K562 (cell line): ENCODE results near the gene TFCP2L1. TPM values are rescaled to one million over a fixed set of nuclear protein-coding genes. Genes with fewer than 3 reads are reported as not detected.

ENCODE experiments used
- ATAC-seq: fragments of 200-7000 bp; cut with Tn5 transposase; 3 replicates; pipeline ENCODE4 v1.9.1; 2020; ENCODE audit warnings: moderate library complexity
- BruUV-seq: library from RNA; stranded (reverse); fragments of 400-500 nt; replicated peaks from 2 replicates; lab custom pipeline; 2021; lab: Mats Ljungman, UMichigan
- CTCF ChIA-PET: fragments of 300-600 bp; formaldehyde crosslinking; extraction: SDS; loops from one replicate; lab custom pipeline; 2021; ENCODE audit warnings: low intra/inter-chr PET ratio; lab: Yijun Ruan, JAX
- POLR2A ChIA-PET: fragments of 300-600, 350-650 bp; sonication (Branson Sonifier 250); formaldehyde crosslinking; extraction: SDS; loops from one replicate; lab custom pipeline; 2021; ENCODE audit warnings: antibody characterized with exemption, inconsistent platforms; lab: Yijun Ruan, JAX
- DNase-seq, 4 experiments: peaks; one replicate each; pipeline versions ENCODE4 v3.0.0 to v3.0.0-alpha.2; 2011 to 2018; ENCODE audit warnings: low spot score in 3 of 4, mixed read lengths in 3 of 4; ENCODE audit errors: extremely low read depth in 1 of 4
- FAIRE-seq: peaks from 2 replicates; lab custom pipeline; 2011; peaks lifted over from hg19 to GRCh38; lab: Jason Lieb, UNC
- H2AFZ ChIP-seq: 2 replicates; pipeline ENCODE4 v1.6.0; 2011; ENCODE audit warnings: low read depth, low read length, control low read depth, inconsistent platforms
- H3K27ac ChIP-seq: fragments of 200-600 bp; 3 replicates; pipeline ENCODE4 v1.8.0; 2011; ENCODE audit warnings: low read depth, mild to moderate bottlenecking, control low read depth, inconsistent platforms, low read length, moderate library complexity, mixed read lengths; ENCODE audit errors: extremely low read depth
- H3K27me3 ChIP-seq, 2 experiments: fragments of 300-600 bp in 1 of 2; 2 replicates in 1 of 2; 3 replicates in 1 of 2; pipeline versions ENCODE4 v1.6.0 to v1.8.0; 2011; ENCODE audit warnings: inconsistent platforms in 2 of 2, low read length in 2 of 2, mild to moderate bottlenecking in 1 of 2, mixed read lengths in 1 of 2, moderate library complexity in 1 of 2; ENCODE audit not compliant: control insufficient read depth in 2 of 2, insufficient read depth in 2 of 2
- H3K36me3 ChIP-seq: fragments of 300-600 bp; 3 replicates; pipeline ENCODE4 v1.8.0; 2011; ENCODE audit warnings: mild to moderate bottlenecking, low read length, inconsistent platforms; ENCODE audit not compliant: control insufficient read depth, insufficient read depth
- H3K4me1 ChIP-seq, 2 experiments: fragments of 200-600 bp in 1 of 2; replicated peaks in 1 of 2; 2 replicates in 1 of 2; 3 replicates in 1 of 2; pipeline versions ENCODE4 v1.5.1 to v1.8.0; 2011; ENCODE audit warnings: inconsistent platforms in 2 of 2, low read length in 2 of 2, mild to moderate bottlenecking in 1 of 2, mixed read lengths in 1 of 2, moderate library complexity in 1 of 2; ENCODE audit not compliant: control insufficient read depth in 2 of 2, insufficient read depth in 2 of 2
- H3K4me2 ChIP-seq: 2 replicates; pipeline ENCODE4 v1.6.1; 2011; ENCODE audit warnings: low read length, control low read depth, inconsistent platforms, mixed read lengths; ENCODE audit not compliant: insufficient read depth
- H3K4me3 ChIP-seq: fragments of 200-600 bp; sonication (generic), shearing (Covaris generic); 2 replicates; pipeline ENCODE4 v1.5.1; 2016; ENCODE audit warnings: control low read depth, inconsistent platforms
- H3K79me2 ChIP-seq: fragments of 200-600 bp; 3 replicates; pipeline ENCODE4 v1.8.0; 2011; ENCODE audit warnings: low read length, inconsistent platforms; ENCODE audit not compliant: control insufficient read depth, insufficient read depth
- H3K9ac ChIP-seq, 2 experiments: 2 replicates each; pipeline versions ENCODE4 v1.6.0 to v1.6.1; 2011; ENCODE audit warnings: low read depth in 2 of 2, low read length in 2 of 2, control low read depth in 1 of 2, inconsistent platforms in 1 of 2, mild to moderate bottlenecking in 1 of 2, mixed read lengths in 1 of 2; ENCODE audit not compliant: insufficient read depth in 1 of 2
- H3K9me1 ChIP-seq: one replicate; pipeline ENCODE4 v1.6.0; 2011; ENCODE audit warnings: inconsistent platforms, mild to moderate bottlenecking, low read length, moderate library complexity; ENCODE audit not compliant: control insufficient read depth, insufficient read depth
- H3K9me3 ChIP-seq: replicated peaks from 2 replicates; pipeline ENCODE4 v1.5.1; 2011; ENCODE audit warnings: low read depth, low read length, inconsistent platforms; ENCODE audit not compliant: control insufficient read depth, insufficient read depth
- H4K20me1 ChIP-seq: replicated peaks from 2 replicates; pipeline ENCODE4 v1.6.1; 2011; ENCODE audit warnings: low read length, inconsistent platforms, mixed read lengths; ENCODE audit not compliant: control insufficient read depth, insufficient read depth
- CHCHD3 ChIP-seq: fragments of 250-450 bp; sonication (Bioruptor Pico); IDR thresholded peaks from 2 replicates; pipeline ENCODE4 v2.1.2; 2022; ENCODE audit warnings: mild to moderate bottlenecking
- EWSR1 ChIP-seq: fragments of 450-650 bp; IDR thresholded peaks from 2 replicates; pipeline ENCODE4 v1.6.1; 2018; ENCODE audit warnings: borderline replicate concordance, mild to moderate bottlenecking, low read depth, moderate library complexity; ENCODE audit not compliant: partially characterized antibody
- PHB2 ChIP-seq: fragments of 450-650 bp; IDR thresholded peaks from 2 replicates; pipeline ENCODE4 v1.6.1; 2017; ENCODE audit warnings: low read depth
- RNF2 ChIP-seq: sonication (generic); IDR thresholded peaks from 2 replicates; pipeline ENCODE4 v1.6.1; 2016
- SAP30 ChIP-seq: fragments of 200-600 bp; sonication (generic); IDR thresholded peaks from 2 replicates; pipeline ENCODE4 v1.6.1; 2012; ENCODE audit warnings: borderline replicate concordance, low read depth, mild to moderate bottlenecking, moderate library complexity, low read length, control low read depth, inconsistent platforms; ENCODE audit not compliant: insufficient read depth, poor library complexity, severe bottlenecking
- TOE1 ChIP-seq, 2 experiments: fragments of 450-650 bp in 1 of 2; sonication (generic) in 1 of 2; formaldehyde crosslinking in 1 of 2; IDR thresholded peaks; 2 replicates each; pipeline versions ENCODE4 v1.7.1 to v1.8.0; 2016 to 2022; ENCODE audit warnings: borderline replicate concordance in 2 of 2, mild to moderate bottlenecking in 2 of 2, antibody characterized with exemption in 1 of 2, inconsistent platforms in 1 of 2, low read depth in 1 of 2, missing genetic modification reagents in 1 of 2, moderate library complexity in 1 of 2
- ZNF280B ChIP-seq: fragments of 250-450 bp; sonication (Bioruptor Pico); IDR thresholded peaks from 2 replicates; pipeline ENCODE4 v1.5.1; 2021; ENCODE audit warnings: mild to moderate bottlenecking
- ZNF436 ChIP-seq: fragments of 250-450, 450-650 bp; sonication (Bioruptor Pico); formaldehyde crosslinking; IDR thresholded peaks from 2 replicates; pipeline ENCODE4 v1.7.0; 2020; ENCODE audit warnings: mild to moderate bottlenecking
- ZNF551 ChIP-seq: fragments of 250-450 bp; sonication (Bioruptor Pico); IDR thresholded peaks from 2 replicates; pipeline ENCODE4 v1.5.0; 2021; ENCODE audit warnings: mild to moderate bottlenecking, moderate library complexity
- WGBS: fragments of 100-300 bp; shearing (Covaris generic); methylation state at CpG from one replicate; pipeline ENCODE4 v1.1.6; 2016; ENCODE audit warnings: low coverage, mixed read lengths; ENCODE audit not compliant: insufficient coverage; ENCODE audit errors: missing lambda C conversion rate; 5-methylcytosine and 5-hydroxymethylcytosine counted together
- in situ Hi-C: fragments of 300-500 bp; cut with MboI; formaldehyde crosslinking; loops from 4 replicates; pipeline ENCODE4 v1.15.0; 2018; ENCODE audit warnings: inconsistent platforms, mixed read lengths
- intact Hi-C: fragments of 100-400 bp; cut with micrococcal nuclease; formaldehyde crosslinking; loops from 2 replicates; pipeline ENCODE4 v1.14.2; 2022
- polyA plus RNA-seq, 8 experiments: library from polyadenylated mRNA; depleted of rRNA in 4 of 8; stranded (reverse) in 5 of 8; unstranded in 3 of 8; fragments of >200 nt; fragmentation: Nextera tagmentation in 2 of 8; fragmentation: Illumina TruSeq in 1 of 8; extraction: Ambion mirVana in 2 of 8; extraction: Trizol in 1 of 8; gene quantifications; 2 replicates each; pipeline versions ENCODE4 v1.2.1 to v1.2.3, GENCODE V29; 2011 to 2014; ENCODE audit warnings: inconsistent platforms in 1 of 8, missing spikeins in 1 of 8
- total RNA-seq, 7 experiments: library from RNA; depleted of rRNA in 6 of 7; stranded (reverse); fragments of >200 nt in 6 of 7; fragmentation: Illumina TruSeq in 2 of 7; extraction: Trizol in 2 of 7; gene quantifications; 2 replicates each; pipeline versions ENCODE4 v1.2.1 to v1.2.3, GENCODE V29; 2011 to 2021; ENCODE audit warnings: low replicate concordance in 1 of 7
- TF ChIP-seq, protein P1 (sequence below): fragments of 250-450 bp; sonication (Bioruptor Pico); IDR thresholded peaks from 2 replicates; pipeline ENCODE4 v1.8.0; 2021; ENCODE audit warnings: borderline replicate concordance, mild to moderate bottlenecking, moderate library complexity; ENCODE audit not compliant: poor library complexity, severe bottlenecking
- TF ChIP-seq, protein P2 (sequence below): fragments of 250-450 bp; sonication (Bioruptor Pico); IDR thresholded peaks from 2 replicates; pipeline ENCODE4 v1.8.0; 2022; ENCODE audit warnings: inconsistent platforms, mild to moderate bottlenecking, moderate library complexity, borderline replicate concordance
- TF ChIP-seq, protein P3 (sequence below): sonication (generic); formaldehyde crosslinking; IDR thresholded peaks from 2 replicates; pipeline ENCODE4 v1.8.1; 2023; ENCODE audit warnings: mild to moderate bottlenecking, missing genetic modification reagents

Gene TFCP2L1
- total and polyA plus RNA-seq, 9 of the 15 experiments (the other 6 are each of a cell fraction or from before 2014, with no cell fraction given), result 0.08 to 1.00 (median 0.42) TPM

- peaks cover 33 to 82% of the 10 kb centered on the region in 2 experiments for H3K27me3 ChIP-seq
- ChIA-PET CTCF (interaction anchor here (0.6 kb wide), 1 partner anchor 503 kb away, joined by 3 read pairs; no protein-coding TSS in a partner anchor), POLR2A (interaction anchor here (1.0 kb wide), 1 partner anchor 12 kb away, joined by 5 read pairs; no protein-coding TSS in a partner anchor)
- no peaks in the 10 kb centered on the region for H3K36me3 ChIP-seq
- intact Hi-C loops, result no loop called here
- ATAC-seq (no peak), DNase-seq (no peak), FAIRE-seq (no peak)
- in situ Hi-C loops, result no loop called here
- H3K9me1 ChIP-seq, result no peaks in the 10 kb centered on the region
- no peak overlapping the region for H3K27ac ChIP-seq
- no peak overlapping the region for H3K4me2 ChIP-seq
- H3K4me1 ChIP-seq, result no peaks in the 10 kb centered on the region; a peak in 1 of 5 replicates
- no peak overlapping the region for H3K4me3 ChIP-seq
- no peaks in the 10 kb centered on the region for H3K9me3 ChIP-seq
- no peak overlapping the region for H2AFZ ChIP-seq
- H3K9ac ChIP-seq, result no peak overlapping the region
- H3K79me2 ChIP-seq, result no peaks in the 10 kb centered on the region
- WGBS, result 2% methylated on average over 10 of the region's 10 CpGs
- H4K20me1 ChIP-seq, result peaks cover 3% of the 10 kb centered on the region; the same call in 1 of the 2 replicates
- no TSS peak for BruUV-seq
- TF ChIP-seq ZNF280B (CRISPR knock-in tag) (no peak), SAP30 (no peak), TOE1 (IDR thresholded peaks at IDR 0.05; ENCODE audit: borderline replicate concordance) (no peak), TOE1 (CRISPR knock-in tag; IDR thresholded peaks at IDR 0.05; ENCODE audit: borderline replicate concordance, low read depth) (no peak), ZNF436 (CRISPR knock-in tag) (no peak), PHB2 (no peak), EWSR1 (no peak), CHCHD3 (CRISPR knock-in tag) (no peak), RNF2 (no peak), ZNF551 (no peak)
- TF ChIP-seq, protein P1, sequence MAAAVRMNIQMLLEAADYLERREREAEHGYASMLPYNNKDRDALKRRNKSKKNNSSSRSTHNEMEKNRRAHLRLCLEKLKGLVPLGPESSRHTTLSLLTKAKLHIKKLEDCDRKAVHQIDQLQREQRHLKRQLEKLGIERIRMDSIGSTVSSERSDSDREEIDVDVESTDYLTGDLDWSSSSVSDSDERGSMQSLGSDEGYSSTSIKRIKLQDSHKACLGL (CRISPR knock-in tag), result no peak
- TF ChIP-seq, protein P2, sequence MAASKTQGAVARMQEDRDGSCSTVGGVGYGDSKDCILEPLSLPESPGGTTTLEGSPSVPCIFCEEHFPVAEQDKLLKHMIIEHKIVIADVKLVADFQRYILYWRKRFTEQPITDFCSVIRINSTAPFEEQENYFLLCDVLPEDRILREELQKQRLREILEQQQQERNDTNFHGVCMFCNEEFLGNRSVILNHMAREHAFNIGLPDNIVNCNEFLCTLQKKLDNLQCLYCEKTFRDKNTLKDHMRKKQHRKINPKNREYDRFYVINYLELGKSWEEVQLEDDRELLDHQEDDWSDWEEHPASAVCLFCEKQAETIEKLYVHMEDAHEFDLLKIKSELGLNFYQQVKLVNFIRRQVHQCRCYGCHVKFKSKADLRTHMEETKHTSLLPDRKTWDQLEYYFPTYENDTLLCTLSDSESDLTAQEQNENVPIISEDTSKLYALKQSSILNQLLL (CRISPR knock-in tag), result no peak
- TF ChIP-seq, protein P3, sequence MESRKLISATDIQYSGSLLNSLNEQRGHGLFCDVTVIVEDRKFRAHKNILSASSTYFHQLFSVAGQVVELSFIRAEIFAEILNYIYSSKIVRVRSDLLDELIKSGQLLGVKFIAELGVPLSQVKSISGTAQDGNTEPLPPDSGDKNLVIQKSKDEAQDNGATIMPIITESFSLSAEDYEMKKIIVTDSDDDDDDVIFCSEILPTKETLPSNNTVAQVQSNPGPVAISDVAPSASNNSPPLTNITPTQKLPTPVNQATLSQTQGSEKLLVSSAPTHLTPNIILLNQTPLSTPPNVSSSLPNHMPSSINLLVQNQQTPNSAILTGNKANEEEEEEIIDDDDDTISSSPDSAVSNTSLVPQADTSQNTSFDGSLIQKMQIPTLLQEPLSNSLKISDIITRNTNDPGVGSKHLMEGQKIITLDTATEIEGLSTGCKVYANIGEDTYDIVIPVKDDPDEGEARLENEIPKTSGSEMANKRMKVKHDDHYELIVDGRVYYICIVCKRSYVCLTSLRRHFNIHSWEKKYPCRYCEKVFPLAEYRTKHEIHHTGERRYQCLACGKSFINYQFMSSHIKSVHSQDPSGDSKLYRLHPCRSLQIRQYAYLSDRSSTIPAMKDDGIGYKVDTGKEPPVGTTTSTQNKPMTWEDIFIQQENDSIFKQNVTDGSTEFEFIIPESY (CRISPR knock-in tag), result no peak
Measured at GRCh38 chr2:121199281-121200010, 85.6 kb downstream of the TFCP2L1 start.
